Erythroblast (primary cell): ENCODE results near the gene TTL.
"Not testable (repeated sequence)": the region's sequence is repeated elsewhere in the genome, so short reads cannot be mapped to it uniquely, and the experiment has no call there.

Experiments used
- DNase-seq, 2 experiments: peaks; one replicate each; lab custom pipeline; 2025; lab: John Stamatoyannopoulos, UW
- GATA1 ChIP-seq: IDR thresholded peaks from 2 replicates; pipeline ENCODE4 v1.6.1; 2011; ENCODE audit warnings: low read depth, mild to moderate bottlenecking, control low read depth, low read length, moderate library complexity
- POLR2A ChIP-seq: IDR thresholded peaks from 2 replicates; pipeline ENCODE4 v1.6.1; 2011; ENCODE audit warnings: mild to moderate bottlenecking, low read length

The TTL gene

GRCh38 chr2:112566104-112566503, 84.1 kb downstream of the TTL start:
- no peak for TF ChIP-seq POLR2A
- TF ChIP-seq GATA1, result no peak
- DNase-seq, result no peak

- not testable (repeated sequence) for DNase-seq
Observed at GRCh38 chr2:112566508-112566907, 84.6 kb downstream of the TTL start.

- TF ChIP-seq POLR2A, result no peak
- no peak for TF ChIP-seq GATA1
- DNase-seq, result no peak
Observed at GRCh38 chr2:112572005-112572404, 90.0 kb downstream of the TTL start.

- TF ChIP-seq GATA1, result no peak
- TF ChIP-seq POLR2A, result no peak
- no peak for DNase-seq
Observed at GRCh38 chr2:112577756-112578155, 95.8 kb downstream of the TTL start.

GRCh38 chr2:112579241-112579640, 97.3 kb downstream of the TTL start:
- peak; percentile 5 to 34 for DNase-seq
- TF ChIP-seq GATA1, result no peak
- no peak for TF ChIP-seq POLR2A

- no peak for DNase-seq
- TF ChIP-seq GATA1 (no peak), POLR2A (no peak)
Observed at GRCh38 chr2:112580084-112580483, 98.1 kb downstream of the TTL start.

- TF ChIP-seq POLR2A, result no peak
- no peak for TF ChIP-seq GATA1
- DNase-seq, result peak; percentile 72 to 79
Observed at GRCh38 chr2:112582314-112582746, 100.4 kb downstream of the TTL start.

- DNase-seq, result peak; percentile 59 to 62
- no peak for TF ChIP-seq POLR2A
- no peak for TF ChIP-seq GATA1
Observed at GRCh38 chr2:112583497-112584133, 101.7 kb downstream of the TTL start.

GRCh38 chr2:112584134-112584890, 102.4 kb downstream of the TTL start, which contains the start of gene CHCHD5:
Gene CHCHD5, plus strand, starts transcription at chr2:112584609. Its CDS starts 39 bp downstream, at chr2:112584648.
- peak; percentile 96 for DNase-seq
- TF ChIP-seq GATA1 (no peak), POLR2A (peak; percentile 92)

- TF ChIP-seq POLR2A, result no peak
- no peak for TF ChIP-seq GATA1
- no peak for DNase-seq
Observed at GRCh38 chr2:112584891-112585250, 102.9 kb downstream of the TTL start.

- TF ChIP-seq GATA1 (no peak), POLR2A (no peak)
- no peak for DNase-seq
Observed at GRCh38 chr2:112585400-112585799, 103.4 kb downstream of the TTL start.

GRCh38 chr2:112585873-112586464, 104.0 kb downstream of the TTL start:
- no peak for TF ChIP-seq GATA1
- no peak for TF ChIP-seq POLR2A
- DNase-seq, result no peak

GRCh38 chr2:112588611-112589045, 106.7 kb downstream of the TTL start:
- TF ChIP-seq POLR2A (no peak), GATA1 (no peak)
- DNase-seq, result no peak
